Ishikawa (cell line): ENCODE measurements around the gene TBC1D9.

Experiments used
- CEBPB ChIP-seq: IDR thresholded peaks from 2 replicates; pipeline ENCODE4 v1.6.1; 2012
- CREB1 ChIP-seq: IDR thresholded peaks from 2 replicates; pipeline ENCODE4 v1.6.1; 2012; ENCODE audit warnings: low read depth
- EGR1 ChIP-seq: IDR thresholded peaks from 2 replicates; pipeline ENCODE4 v1.6.1; 2012
- EP300 ChIP-seq: IDR thresholded peaks from 2 replicates; pipeline ENCODE4 v1.6.1; 2012; ENCODE audit warnings: borderline replicate concordance
- FOXM1 ChIP-seq: IDR thresholded peaks from 2 replicates; pipeline ENCODE4 v1.6.1; 2012; ENCODE audit warnings: low read depth, borderline replicate concordance
- NFIC ChIP-seq: IDR thresholded peaks from 2 replicates; pipeline ENCODE4 v1.6.1; 2012
- RAD21 ChIP-seq: IDR thresholded peaks from 2 replicates; pipeline ENCODE4 v1.6.1; 2012; ENCODE audit warnings: low read depth
- TAF1 ChIP-seq: IDR thresholded peaks from 2 replicates; pipeline ENCODE4 v1.6.1; 2012; ENCODE audit warnings: low read depth, mild to moderate bottlenecking
- TCF12 ChIP-seq: IDR thresholded peaks from 2 replicates; pipeline ENCODE4 v1.6.1; 2012; ENCODE audit warnings: low read depth
- TEAD4 ChIP-seq: IDR thresholded peaks from 2 replicates; pipeline ENCODE4 v1.6.1; 2012
- YY1 ChIP-seq: IDR thresholded peaks from 2 replicates; pipeline ENCODE4 v1.6.1; 2012; ENCODE audit warnings: low read depth
- ZBTB7A ChIP-seq: IDR thresholded peaks from 2 replicates; pipeline ENCODE4 v1.6.1; 2012; ENCODE audit warnings: low read depth
- TF ChIP-seq, protein P1 (sequence below): IDR thresholded peaks from 2 replicates; pipeline ENCODE4 v1.6.1; 2012
- TF ChIP-seq, protein P2 (sequence below): IDR thresholded peaks from 2 replicates; pipeline ENCODE4 v1.6.1; 2012; ENCODE audit warnings: low read depth, mild to moderate bottlenecking
- TF ChIP-seq, protein P3 (sequence below): IDR thresholded peaks from 2 replicates; pipeline ENCODE4 v1.6.1; 2012

TBC1D9 gene

DNA sequence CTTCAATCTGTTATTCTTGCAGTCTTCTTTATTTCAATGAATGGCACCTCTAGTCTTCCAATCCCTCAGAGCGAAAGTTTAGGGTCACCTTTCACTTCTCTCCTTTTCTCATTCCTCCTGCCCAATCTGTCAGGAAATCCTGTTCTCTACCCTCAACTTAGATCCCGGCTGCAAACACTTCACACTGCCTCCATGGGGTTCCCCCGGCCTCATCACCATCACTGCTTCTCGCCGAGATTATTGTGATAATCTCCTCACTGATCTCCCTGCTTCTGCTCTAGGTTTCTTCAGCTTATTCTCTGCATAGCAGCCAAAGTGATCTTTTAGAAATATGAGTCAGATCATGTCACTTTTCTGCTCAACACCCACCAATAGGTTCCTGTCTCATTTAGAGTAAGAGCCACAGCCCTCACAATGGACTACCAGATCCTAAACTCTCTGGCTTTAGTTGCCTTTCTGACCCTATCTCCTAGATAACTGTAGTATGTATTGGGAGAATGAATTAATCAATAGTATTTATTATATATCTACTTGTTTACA, 43.6 kb upstream of the TBC1D9 start:
- TF ChIP-seq CREB1 (no peak), NFIC (no peak), TAF1 (no peak), EP300 (no peak), YY1 (no peak)
- TF ChIP-seq, protein P1, sequence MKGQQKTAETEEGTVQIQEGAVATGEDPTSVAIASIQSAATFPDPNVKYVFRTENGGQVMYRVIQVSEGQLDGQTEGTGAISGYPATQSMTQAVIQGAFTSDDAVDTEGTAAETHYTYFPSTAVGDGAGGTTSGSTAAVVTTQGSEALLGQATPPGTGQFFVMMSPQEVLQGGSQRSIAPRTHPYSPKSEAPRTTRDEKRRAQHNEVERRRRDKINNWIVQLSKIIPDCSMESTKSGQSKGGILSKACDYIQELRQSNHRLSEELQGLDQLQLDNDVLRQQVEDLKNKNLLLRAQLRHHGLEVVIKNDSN = no peak

DNA sequence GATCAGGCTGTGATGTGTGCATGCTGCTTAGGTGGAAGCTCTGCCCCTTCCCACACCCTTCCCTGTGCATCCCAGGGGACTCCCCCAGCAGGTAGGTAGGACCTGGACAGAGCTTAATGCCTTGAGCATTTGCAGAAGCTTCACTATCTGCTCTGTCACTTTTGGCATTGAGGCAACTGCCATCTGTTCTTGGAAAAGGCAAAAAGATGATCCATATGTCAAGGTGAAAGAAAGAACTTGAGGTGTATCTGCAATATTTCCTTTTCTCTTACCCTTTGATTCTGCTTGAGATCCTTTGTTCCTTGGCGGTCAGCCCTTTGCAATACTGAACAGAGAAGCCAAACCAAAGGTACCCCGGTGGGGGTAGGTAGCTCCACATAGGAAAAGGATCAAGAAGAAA, 37.1 kb upstream of the TBC1D9 start:
- no peak for TF ChIP-seq EP300
- TF ChIP-seq CREB1 = no peak
- TF ChIP-seq, protein P1 = no peak
- TF ChIP-seq TEAD4 = no peak
- TF ChIP-seq FOXM1 = no peak
- no peak for TF ChIP-seq NFIC

DNA sequence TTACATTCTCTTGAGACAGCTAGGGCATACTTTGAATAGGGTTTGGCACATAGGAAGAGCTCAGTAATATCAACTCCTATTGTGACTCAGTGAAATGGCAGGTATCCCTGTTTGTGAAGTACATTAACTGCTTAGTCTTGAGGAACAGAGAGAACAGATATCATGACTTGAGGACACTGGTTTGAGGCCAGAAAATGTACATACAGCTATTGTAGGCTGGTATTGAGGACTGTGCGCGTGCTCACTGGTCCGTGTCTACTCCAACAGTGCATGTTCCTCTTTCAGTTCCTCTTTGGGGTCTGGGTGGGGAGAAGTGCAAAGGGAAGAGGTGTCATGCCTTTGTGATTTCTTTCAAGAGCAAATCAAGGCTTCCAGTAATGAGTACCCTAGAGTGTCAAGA, 34.6 kb upstream of the TBC1D9 start:
- TF ChIP-seq RAD21 (no peak), TEAD4 (peak; percentile 17; the same call in 1 of the 2 replicates)

DNA sequence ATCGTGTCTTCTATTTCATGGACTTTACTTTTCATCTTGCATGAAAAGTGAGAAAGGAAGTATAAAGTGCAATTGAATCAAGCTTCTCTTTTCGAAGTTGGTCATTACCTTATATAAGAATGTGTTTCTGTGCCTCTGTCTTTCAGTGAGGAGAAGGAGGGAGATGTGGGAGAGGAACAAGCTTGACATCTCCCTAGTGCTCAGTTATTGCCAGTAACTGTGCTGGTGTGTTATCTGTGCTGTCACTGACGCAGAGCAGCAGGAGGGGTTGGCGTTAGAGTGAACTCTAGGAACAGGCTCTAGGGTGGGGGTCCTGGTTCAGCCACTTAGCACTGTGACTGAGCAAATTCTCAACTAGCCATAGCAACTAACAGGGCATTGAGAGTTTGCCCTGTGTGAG, 34.0 kb upstream of the TBC1D9 start:
- TF ChIP-seq TAF1 (no peak), ZBTB7A (no peak), NFIC (no peak), FOXM1 (no peak), EP300 (no peak), RAD21 (no peak), CEBPB (no peak), TEAD4 (no peak), TCF12 (no peak), CREB1 (no peak), EGR1 (no peak), YY1 (no peak)
- TF ChIP-seq, protein P2, sequence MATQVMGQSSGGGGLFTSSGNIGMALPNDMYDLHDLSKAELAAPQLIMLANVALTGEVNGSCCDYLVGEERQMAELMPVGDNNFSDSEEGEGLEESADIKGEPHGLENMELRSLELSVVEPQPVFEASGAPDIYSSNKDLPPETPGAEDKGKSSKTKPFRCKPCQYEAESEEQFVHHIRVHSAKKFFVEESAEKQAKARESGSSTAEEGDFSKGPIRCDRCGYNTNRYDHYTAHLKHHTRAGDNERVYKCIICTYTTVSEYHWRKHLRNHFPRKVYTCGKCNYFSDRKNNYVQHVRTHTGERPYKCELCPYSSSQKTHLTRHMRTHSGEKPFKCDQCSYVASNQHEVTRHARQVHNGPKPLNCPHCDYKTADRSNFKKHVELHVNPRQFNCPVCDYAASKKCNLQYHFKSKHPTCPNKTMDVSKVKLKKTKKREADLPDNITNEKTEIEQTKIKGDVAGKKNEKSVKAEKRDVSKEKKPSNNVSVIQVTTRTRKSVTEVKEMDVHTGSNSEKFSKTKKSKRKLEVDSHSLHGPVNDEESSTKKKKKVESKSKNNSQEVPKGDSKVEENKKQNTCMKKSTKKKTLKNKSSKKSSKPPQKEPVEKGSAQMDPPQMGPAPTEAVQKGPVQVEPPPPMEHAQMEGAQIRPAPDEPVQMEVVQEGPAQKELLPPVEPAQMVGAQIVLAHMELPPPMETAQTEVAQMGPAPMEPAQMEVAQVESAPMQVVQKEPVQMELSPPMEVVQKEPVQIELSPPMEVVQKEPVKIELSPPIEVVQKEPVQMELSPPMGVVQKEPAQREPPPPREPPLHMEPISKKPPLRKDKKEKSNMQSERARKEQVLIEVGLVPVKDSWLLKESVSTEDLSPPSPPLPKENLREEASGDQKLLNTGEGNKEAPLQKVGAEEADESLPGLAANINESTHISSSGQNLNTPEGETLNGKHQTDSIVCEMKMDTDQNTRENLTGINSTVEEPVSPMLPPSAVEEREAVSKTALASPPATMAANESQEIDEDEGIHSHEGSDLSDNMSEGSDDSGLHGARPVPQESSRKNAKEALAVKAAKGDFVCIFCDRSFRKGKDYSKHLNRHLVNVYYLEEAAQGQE = no peak
- TF ChIP-seq, protein P3, sequence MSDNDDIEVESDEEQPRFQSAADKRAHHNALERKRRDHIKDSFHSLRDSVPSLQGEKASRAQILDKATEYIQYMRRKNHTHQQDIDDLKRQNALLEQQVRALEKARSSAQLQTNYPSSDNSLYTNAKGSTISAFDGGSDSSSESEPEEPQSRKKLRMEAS = no peak
- TF ChIP-seq, protein P1 = no peak

DNA sequence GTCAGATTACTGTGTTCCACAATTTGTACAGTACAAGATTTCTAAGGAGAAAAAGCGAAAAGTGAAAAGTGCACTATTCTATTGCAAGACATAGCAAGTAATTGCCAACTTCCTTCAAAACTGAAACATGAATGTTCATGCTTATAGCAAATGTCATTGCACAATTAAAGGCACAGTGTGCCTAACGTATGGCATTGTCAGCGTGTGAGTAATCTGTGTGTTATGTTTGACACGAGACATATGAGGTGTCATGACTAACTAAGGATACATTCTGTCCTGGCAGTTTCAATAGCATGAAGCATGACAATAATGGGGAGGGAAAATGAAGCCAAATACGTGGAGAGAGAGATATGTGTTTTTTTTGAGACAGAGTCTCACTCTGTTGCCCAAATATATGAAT, 33.6 kb upstream of the TBC1D9 start:
- TF ChIP-seq, protein P1 = no peak
- no peak for TF ChIP-seq NFIC
- no peak for TF ChIP-seq TEAD4
- no peak for TF ChIP-seq CREB1
- no peak for TF ChIP-seq RAD21
- TF ChIP-seq, protein P2 = no peak
- TF ChIP-seq, protein P3 = no peak
- TF ChIP-seq TAF1 = no peak

DNA sequence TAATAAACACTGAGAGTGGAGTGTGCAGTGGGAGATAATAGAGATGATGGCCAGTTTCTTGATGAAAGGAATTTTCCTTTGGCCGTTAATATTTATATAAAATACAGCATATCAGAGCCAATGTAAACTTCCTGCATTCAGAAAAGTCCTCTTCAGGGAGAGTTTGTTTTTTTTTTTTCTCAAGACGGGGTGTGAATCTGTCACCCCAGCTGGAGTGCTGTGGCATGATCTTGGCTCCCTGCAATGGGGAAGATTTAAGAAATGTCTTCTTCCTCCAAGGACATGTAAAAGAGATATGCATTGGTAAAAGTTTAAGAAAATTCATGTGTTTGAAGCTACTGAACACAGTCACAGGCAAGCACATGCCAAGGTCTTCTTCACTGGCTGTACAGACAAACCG, 25.4 kb upstream of the TBC1D9 start:
- TF ChIP-seq TEAD4 (no peak), YY1 (no peak), RAD21 (no peak), NFIC (no peak)
- TF ChIP-seq, protein P2 = no peak
- TF ChIP-seq, protein P1 = no peak
